K562 (cell line): Measurements from ENCODE around the gene CALML6. TPM values are rescaled to one million over a fixed set of nuclear protein-coding genes. Genes with fewer than 3 reads are reported as not detected.

ENCODE experiments used
- BRD4 ChIP-seq: fragments of 200-600 bp; sonication (generic); IDR thresholded peaks from 2 replicates; pipeline ENCODE4 v1.6.1; 2017; ENCODE audit warnings: inconsistent platforms
- CTCFL ChIP-seq: IDR thresholded peaks from 2 replicates; pipeline ENCODE4 v1.6.1; 2011; ENCODE audit warnings: borderline replicate concordance, low read depth, mild to moderate bottlenecking, moderate library complexity, low read length; ENCODE audit not compliant: insufficient read depth, poor library complexity, severe bottlenecking
- ELF2 ChIP-seq: fragments of 250-450 bp; sonication (Bioruptor Pico); IDR thresholded peaks from 2 replicates; pipeline ENCODE4 v1.5.0; 2021; ENCODE audit warnings: mild to moderate bottlenecking
- HMGN3 ChIP-seq: IDR thresholded peaks from 2 replicates; pipeline ENCODE4 v1.6.1; 2011; ENCODE audit warnings: borderline replicate concordance, low read depth, mild to moderate bottlenecking, mixed read lengths, low read length; ENCODE audit not compliant: insufficient read length; ENCODE audit errors: extremely low read depth
- JUND ChIP-seq, 2 experiments: IDR thresholded peaks; 2 replicates in 1 of 2; 3 replicates in 1 of 2; pipeline ENCODE4 v1.6.1; 2011; ENCODE audit warnings: borderline replicate concordance in 2 of 2, low read depth in 2 of 2, low read length in 2 of 2, improper control_type of control experiment in 1 of 2, missing biosample characterization in 1 of 2, missing genetic modification characterization in 1 of 2, missing genetic modification reagents in 1 of 2
- PRPF4 ChIP-seq: fragments of 200-400 bp; formaldehyde crosslinking; IDR thresholded peaks from one replicate; pipeline ENCODE4 v1.6.1; 2017; ENCODE audit warnings: low read length, low read depth, mild to moderate bottlenecking; ENCODE audit not compliant: insufficient read depth, poor library complexity, severe bottlenecking
- REST ChIP-seq, 2 experiments: fragments of 450-650 bp; formaldehyde crosslinking in 1 of 2; IDR thresholded peaks; 2 replicates each; pipeline versions ENCODE4 v1.4.0 to v1.6.1; 2014 to 2020; ENCODE audit warnings: mild to moderate bottlenecking in 2 of 2, borderline replicate concordance in 1 of 2, low read depth in 1 of 2
- SMC3 ChIP-seq: conservative IDR thresholded peaks from 2 replicates; pipeline ENCODE4 v1.6.1; 2011; ENCODE audit warnings: low read depth, low read length, improper control_type of control experiment; ENCODE audit not compliant: insufficient read depth
- WHSC1 ChIP-seq: IDR thresholded peaks from one replicate; pipeline ENCODE4 v1.6.1; 2012; ENCODE audit warnings: low read length, control low read depth, inconsistent platforms
- ZNF277 ChIP-seq: fragments of 250-450 bp; sonication (Bioruptor Pico); IDR thresholded peaks from 2 replicates; pipeline ENCODE4 v1.8.0; 2022; ENCODE audit warnings: inconsistent platforms, mild to moderate bottlenecking, moderate library complexity, borderline replicate concordance
- ZNF639 ChIP-seq, 2 experiments: fragments of 200-800 bp in 1 of 2; sonication (Bioruptor generic) in 1 of 2; sonication (generic) in 1 of 2; formaldehyde crosslinking in 1 of 2; IDR thresholded peaks in 1 of 2; conservative IDR thresholded peaks in 1 of 2; 2 replicates each; pipeline versions ENCODE4 v1.5.0 to v1.6.1; 2016 to 2020; ENCODE audit warnings: missing compliant biosample characterization in 1 of 2, missing genetic modification characterization in 1 of 2, missing genetic modification reagents in 1 of 2
- polyA plus RNA-seq, 8 experiments: library from polyadenylated mRNA; depleted of rRNA in 4 of 8; stranded (reverse) in 5 of 8; unstranded in 3 of 8; fragments of >200 nt; fragmentation: Nextera tagmentation in 2 of 8; fragmentation: Illumina TruSeq in 1 of 8; extraction: Ambion mirVana in 2 of 8; extraction: Trizol in 1 of 8; gene quantifications; 2 replicates each; pipeline versions ENCODE4 v1.2.1 to v1.2.3, GENCODE V29; 2011 to 2014; ENCODE audit warnings: inconsistent platforms in 1 of 8, missing spikeins in 1 of 8
- total RNA-seq, 7 experiments: library from RNA; depleted of rRNA in 6 of 7; stranded (reverse); fragments of >200 nt in 6 of 7; fragmentation: Illumina TruSeq in 2 of 7; extraction: Trizol in 2 of 7; gene quantifications; 2 replicates each; pipeline versions ENCODE4 v1.2.1 to v1.2.3, GENCODE V29; 2011 to 2021; ENCODE audit warnings: low replicate concordance in 1 of 7

The CALML6 gene
- total and polyA plus RNA-seq, 9 of the 15 experiments (the other 6 are each of a cell fraction or from before 2014, with no cell fraction given) = 0.14 TPM; not detected in 8

- no peak for TF ChIP-seq CTCFL
- TF ChIP-seq ZNF277 (CRISPR knock-in tag) = no peak
- no peak for TF ChIP-seq PRPF4
- TF ChIP-seq ZNF639 (CRISPR knock-in tag; conservative IDR thresholded peaks at IDR 0.05 in 1 of 2, IDR thresholded peaks at IDR 0.05 in 1 of 2) = no peak
- peak; percentile 96 for TF ChIP-seq HMGN3
- no peak for TF ChIP-seq SMC3
- TF ChIP-seq ELF2 = no peak
- no peak for TF ChIP-seq REST (IDR thresholded peaks at IDR 0.05; ENCODE audit: borderline replicate concordance)
- TF ChIP-seq REST (CRISPR knock-in tag; IDR thresholded peaks at IDR 0.05; ENCODE audit: low read depth) = no peak
- TF ChIP-seq BRD4 = no peak
- TF ChIP-seq JUND (IDR thresholded peaks at IDR 0.05; ENCODE audit: borderline replicate concordance, low read depth, low read length) = no peak; the same call in 1 of the 2 replicates
- TF ChIP-seq JUND (tag; IDR thresholded peaks at IDR 0.05; ENCODE audit: borderline replicate concordance, low read depth, low read length) = no peak
- no peak for TF ChIP-seq WHSC1
These were observed 4.4 kb downstream of the CALML6 start (continued) for GRCh38 chr1:1919304-1920056.
